Fibroblast of mammary gland (primary cell): ENCODE data around the gene MAP3K6.

Source experiments
- DNase-seq: peaks from one replicate; pipeline ENCODE4 v3.0.0-alpha.2; 2010; ENCODE audit warnings: low read depth
- H3K4me3 ChIP-seq: 2 replicates; pipeline ENCODE4 v1.5.1; 2011; ENCODE audit warnings: low read depth, mild to moderate bottlenecking, low read length, moderate library complexity; ENCODE audit not compliant: control insufficient read depth
- CTCF ChIP-seq: conservative IDR thresholded peaks from 2 replicates; pipeline ENCODE4 v1.5.1; 2011; ENCODE audit warnings: low read depth, low read length, inconsistent platforms; ENCODE audit not compliant: control insufficient read depth, insufficient read depth

MAP3K6 gene

DNA sequence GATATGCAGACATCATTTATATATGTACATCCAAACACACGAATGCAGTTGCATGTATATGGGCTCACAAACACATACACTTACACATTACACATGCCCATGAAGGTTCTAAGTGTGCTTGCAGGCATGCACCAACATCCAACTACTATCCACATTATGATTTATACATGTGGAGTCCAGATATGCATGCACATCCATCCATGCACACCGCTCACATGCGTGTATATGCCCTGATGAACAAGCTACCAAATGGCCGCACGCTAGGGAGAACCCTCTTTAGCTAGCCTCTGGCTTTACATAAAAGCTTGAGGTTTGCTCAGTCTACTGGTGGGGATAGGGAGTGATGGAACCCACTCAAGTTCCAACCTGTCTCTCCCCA, 34.2 kb upstream of the MAP3K6 start:
- TF ChIP-seq CTCF, result no peak
- no peak for DNase-seq
- no peak overlapping the region for H3K4me3 ChIP-seq

DNA sequence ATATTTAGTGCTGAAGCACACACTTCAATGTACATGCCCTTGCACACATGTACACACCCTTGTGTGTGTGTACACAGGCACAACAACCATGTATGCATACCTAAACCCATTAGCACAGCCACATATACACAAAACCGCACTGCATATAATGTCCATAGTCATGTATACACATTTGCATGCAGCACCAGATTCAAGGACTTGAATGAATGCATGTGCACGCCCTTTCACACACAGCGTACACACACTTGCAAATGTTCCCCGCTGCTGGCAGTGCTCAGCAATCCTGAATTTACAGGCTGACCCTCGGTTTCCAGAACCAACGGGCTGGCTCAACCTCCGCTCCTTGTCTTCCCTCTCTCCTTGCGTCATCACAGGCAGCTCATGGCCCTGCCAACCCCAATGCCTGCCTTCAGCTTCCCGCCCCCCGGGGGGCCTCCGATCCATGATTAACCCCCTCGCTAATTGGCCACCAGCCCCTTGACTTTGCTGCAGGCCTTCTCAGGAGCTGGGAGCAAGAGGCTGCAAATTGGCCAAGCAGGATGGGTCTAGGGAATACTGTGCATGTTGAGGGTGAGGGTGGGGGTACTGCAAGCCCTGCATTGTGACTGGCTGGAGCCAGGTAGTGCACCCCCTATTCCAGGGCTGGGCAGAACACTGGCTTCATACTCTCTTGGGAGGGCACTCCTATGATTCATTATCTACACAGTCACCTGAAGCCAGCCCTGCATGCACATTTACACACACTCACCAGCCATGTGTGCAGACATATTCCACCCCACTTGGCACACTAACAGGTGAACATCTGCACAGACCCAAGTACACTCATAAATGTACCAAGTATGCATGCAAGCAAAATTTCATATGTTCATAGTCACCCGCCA, 33.6 kb upstream of the MAP3K6 start:
- TF ChIP-seq CTCF, result no peak
- H3K4me3 ChIP-seq, result no peak overlapping the region
- peak; percentile 34 for DNase-seq

DNA sequence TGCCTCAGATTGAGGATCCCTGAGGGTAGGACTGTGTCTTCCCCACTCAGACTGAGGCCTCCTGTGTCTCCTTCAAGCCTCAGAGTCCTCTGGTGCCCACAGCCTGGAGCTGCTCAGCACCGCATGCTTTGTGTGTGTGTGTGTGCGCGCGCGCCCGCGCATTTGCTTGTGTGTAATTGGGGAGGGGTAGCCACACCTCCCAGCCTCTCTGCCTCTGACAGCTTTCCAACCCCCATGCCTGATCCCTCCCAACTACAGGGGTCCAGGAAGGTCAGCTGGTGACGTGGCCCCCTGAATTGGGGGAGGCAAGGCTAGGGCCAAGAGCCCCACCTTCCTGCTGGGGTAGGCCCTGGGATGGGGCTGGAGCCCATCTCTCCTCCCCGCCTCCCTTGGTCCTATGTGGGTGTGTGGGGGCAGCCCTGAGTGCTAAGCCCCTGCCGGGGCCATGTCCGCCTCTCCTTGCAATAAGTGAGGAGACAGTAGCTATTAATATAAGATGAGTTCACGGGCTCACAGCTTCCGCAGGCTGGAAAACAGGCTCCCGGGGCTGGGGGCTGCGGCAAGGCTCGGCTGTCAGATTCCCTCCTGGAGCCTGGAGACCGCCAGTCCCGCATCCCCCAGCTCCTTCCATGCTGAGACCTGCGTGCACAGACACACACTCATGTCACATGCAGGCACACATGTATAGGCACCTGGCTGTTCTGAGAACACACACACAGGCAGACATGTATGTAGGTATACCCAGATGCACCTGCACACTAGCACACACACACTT, 32.7 kb upstream of the MAP3K6 start:
- no peak for DNase-seq
- no peak overlapping the region for H3K4me3 ChIP-seq
- no peak for TF ChIP-seq CTCF

GRCh38 chr1:27398405-27399149, 31.8 kb upstream of the MAP3K6 start:
- no peak for TF ChIP-seq CTCF
- no peak overlapping the region for H3K4me3 ChIP-seq
- no peak for DNase-seq

- no peak for DNase-seq
- no peak for TF ChIP-seq CTCF
- H3K4me3 ChIP-seq, result no peak overlapping the region
Observed at GRCh38 chr1:27397749-27398148, 31.0 kb upstream of the MAP3K6 start.

DNA sequence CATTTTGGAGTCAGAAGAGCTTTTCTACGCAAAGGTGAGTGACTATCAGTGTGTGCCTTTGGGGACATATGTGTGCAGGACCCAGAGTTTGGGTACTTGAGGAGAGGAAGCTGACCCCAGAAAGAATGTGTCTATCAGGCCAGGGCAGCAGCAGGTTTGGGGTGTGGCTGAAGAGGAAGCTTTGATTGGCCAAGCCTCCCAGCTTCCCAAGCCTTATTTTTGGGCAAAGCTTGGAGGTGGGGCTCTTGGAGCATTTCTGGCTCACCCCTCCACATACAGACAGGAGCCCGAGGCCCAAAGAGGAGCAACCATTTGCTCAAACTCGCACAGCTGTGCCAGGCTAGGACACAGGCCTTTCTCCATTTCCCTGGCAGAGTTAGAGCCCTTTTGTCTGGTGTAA, 30.3 kb upstream of the MAP3K6 start:
- H3K4me3 ChIP-seq, result no peak overlapping the region
- TF ChIP-seq CTCF, result no peak
- no peak for DNase-seq
